HepG2 (cell line): ENCODE measurements around the gene USP24. TPM values are rescaled to one million over a fixed set of nuclear protein-coding genes. Genes with fewer than 3 reads are reported as not detected.

ENCODE experiments used
- ATAC-seq: fragments of 200-7000 bp; cut with Tn5 transposase; 3 replicates; pipeline ENCODE4 v1.9.1; 2020; ENCODE audit warnings: mild to moderate bottlenecking, moderate library complexity
- BruUV-seq: library from RNA; stranded (reverse); fragments of 400-500 nt; replicated peaks from 2 replicates; lab custom pipeline; 2021; lab: Mats Ljungman, UMichigan
- CTCF ChIA-PET: fragments of 300-600 bp; formaldehyde crosslinking; extraction: SDS; loops from one replicate; lab custom pipeline; 2021; ENCODE audit warnings: low total read pairs, inconsistent platforms, low intra/inter-chr PET ratio; lab: Yijun Ruan, JAX
- POLR2A ChIA-PET: fragments of 350-600 bp; sonication (Branson Sonifier 250); formaldehyde crosslinking; loops from one replicate; lab custom pipeline; 2020; ENCODE audit warnings: antibody characterized with exemption, inconsistent platforms; lab: Yijun Ruan, JAX
- DNase-seq: peaks from one replicate; pipeline ENCODE4 v3.0.0-alpha.2; 2015; ENCODE audit warnings: low spot score
- FAIRE-seq: peaks from 3 replicates; lab custom pipeline; 2011; peaks lifted over from hg19 to GRCh38; lab: Jason Lieb, UNC
- H2AFZ ChIP-seq: one replicate; pipeline ENCODE4 v1.6.1; 2011; ENCODE audit warnings: low read length, inconsistent platforms
- H3K27ac ChIP-seq: fragments of 300-600 bp; 3 replicates; pipeline ENCODE4 v1.8.0; 2011; ENCODE audit warnings: mixed run types, mild to moderate bottlenecking, mixed read lengths, low read length, inconsistent platforms; ENCODE audit not compliant: insufficient read depth; ENCODE audit errors: extremely low read length
- H3K27me3 ChIP-seq, 2 experiments: fragments of 200-600 bp in 1 of 2; 2 replicates in 1 of 2; 3 replicates in 1 of 2; pipeline versions ENCODE4 v1.6.0 to v1.8.0; 2011; ENCODE audit warnings: low read length in 2 of 2, mild to moderate bottlenecking in 2 of 2, moderate library complexity in 2 of 2, inconsistent platforms in 1 of 2; ENCODE audit not compliant: insufficient read depth in 2 of 2, control insufficient read depth in 1 of 2
- H3K36me3 ChIP-seq, 2 experiments: fragments of 200-600 bp in 1 of 2; replicated peaks in 1 of 2; 2 replicates in 1 of 2; 3 replicates in 1 of 2; pipeline versions ENCODE4 v1.5.1 to v1.8.0; 2011; ENCODE audit warnings: low read length in 2 of 2, inconsistent platforms in 1 of 2; ENCODE audit not compliant: insufficient read depth in 2 of 2, control insufficient read depth in 1 of 2
- H3K4me1 ChIP-seq: 2 replicates; pipeline ENCODE4 v1.5.1; 2012; ENCODE audit warnings: low read length, inconsistent platforms; ENCODE audit not compliant: insufficient read depth
- H3K4me2 ChIP-seq: 2 replicates; pipeline ENCODE4 v1.6.0; 2011; ENCODE audit warnings: low read depth, low read length, inconsistent platforms
- H3K4me3 ChIP-seq, 3 experiments: fragments of 200-600 bp in 1 of 3; sonication (generic), shearing (Covaris generic) in 1 of 3; replicated peaks in 1 of 3; 2 replicates each; pipeline ENCODE4 v1.5.1; 2011 to 2016; ENCODE audit warnings: low read length in 3 of 3, inconsistent platforms in 2 of 3, low read depth in 2 of 3, mild to moderate bottlenecking in 2 of 3, control low read depth in 1 of 3, mixed read lengths in 1 of 3; ENCODE audit not compliant: insufficient read depth in 1 of 3
- H3K79me2 ChIP-seq: one replicate; pipeline ENCODE4 v1.6.1; 2011; ENCODE audit warnings: low read length, inconsistent platforms; ENCODE audit not compliant: insufficient read depth
- H3K9ac ChIP-seq: 2 replicates; pipeline ENCODE4 v1.6.0; 2011; ENCODE audit warnings: mild to moderate bottlenecking, low read depth, low read length, inconsistent platforms; ENCODE audit not compliant: insufficient read depth
- H3K9me3 ChIP-seq: 2 replicates; pipeline ENCODE4 v1.5.1; 2012; ENCODE audit warnings: mild to moderate bottlenecking, low read length
- H4K20me1 ChIP-seq: 2 replicates; pipeline ENCODE4 v1.6.0; 2011; ENCODE audit warnings: inconsistent platforms, mild to moderate bottlenecking, low read length, moderate library complexity; ENCODE audit not compliant: insufficient read depth
- BORCS8-MEF2B ChIP-seq: sonication (generic); formaldehyde crosslinking; IDR thresholded peaks from 2 replicates; pipeline ENCODE4 v1.8.0; 2022; ENCODE audit warnings: mild to moderate bottlenecking, missing genetic modification reagents
- CEBPB ChIP-seq: IDR thresholded peaks from 2 replicates; pipeline ENCODE4 v1.6.1; 2011; ENCODE audit warnings: low read depth, low read length, improper control_type of control experiment, borderline replicate concordance
- CENPBD1 ChIP-seq: sonication (generic); formaldehyde crosslinking; IDR thresholded peaks from 2 replicates; pipeline ENCODE4 v1.8.0; 2022; ENCODE audit warnings: missing genetic modification reagents, low read depth, mild to moderate bottlenecking, borderline replicate concordance
- CHD2 ChIP-seq: IDR thresholded peaks from 2 replicates; pipeline ENCODE4 v1.6.1; 2011; ENCODE audit warnings: low read depth, low read length, improper control_type of control experiment
- GATAD1 ChIP-seq: IDR thresholded peaks from 2 replicates; pipeline ENCODE4 v1.6.1; 2016; ENCODE audit warnings: missing genetic modification reagents, missing compliant biosample characterization
- GMEB2 ChIP-seq: IDR thresholded peaks from 2 replicates; pipeline ENCODE4 v1.6.1; 2016; ENCODE audit warnings: missing biosample characterization, missing genetic modification reagents, low read depth
- HOXA3 ChIP-seq: sonication (generic); formaldehyde crosslinking; IDR thresholded peaks from 2 replicates; pipeline ENCODE4 v1.5.0; 2020; ENCODE audit warnings: missing genetic modification reagents
- KDM1A ChIP-seq: IDR thresholded peaks from 2 replicates; pipeline ENCODE4 v1.6.1; 2016; ENCODE audit warnings: missing compliant biosample characterization
- KLF13 ChIP-seq: sonication (generic); formaldehyde crosslinking; IDR thresholded peaks from 2 replicates; pipeline ENCODE4 v1.4.0; 2020; ENCODE audit warnings: mild to moderate bottlenecking, missing genetic modification reagents
- KMT2A ChIP-seq: sonication (generic); formaldehyde crosslinking; IDR thresholded peaks from 2 replicates; pipeline ENCODE4 v1.4.0; 2020; ENCODE audit warnings: missing genetic modification reagents
- MEIS1 ChIP-seq: sonication (generic); formaldehyde crosslinking; IDR thresholded peaks from 2 replicates; pipeline ENCODE4 v1.9.0; 2021; ENCODE audit warnings: mild to moderate bottlenecking, missing genetic modification reagents, moderate library complexity, borderline replicate concordance
- MLLT10 ChIP-seq: sonication (generic); formaldehyde crosslinking; IDR thresholded peaks from 2 replicates; pipeline ENCODE4 v1.4.0; 2020; ENCODE audit warnings: missing genetic modification reagents
- MXD4 ChIP-seq: IDR thresholded peaks from 2 replicates; pipeline ENCODE4 v1.6.1; 2016; ENCODE audit warnings: mild to moderate bottlenecking, missing biosample characterization, missing genetic modification reagents
- MYPOP ChIP-seq: sonication (generic); formaldehyde crosslinking; IDR thresholded peaks from 2 replicates; pipeline ENCODE4 v1.8.1; 2023; ENCODE audit warnings: mild to moderate bottlenecking, moderate library complexity, missing genetic modification reagents
- PHF21A ChIP-seq: sonication (generic); formaldehyde crosslinking; IDR thresholded peaks from 2 replicates; pipeline ENCODE4 v1.5.0; 2020; ENCODE audit warnings: mild to moderate bottlenecking, missing genetic modification reagents
- RFX1 ChIP-seq: fragments of 450-650 bp; IDR thresholded peaks from 2 replicates; pipeline ENCODE4 v1.6.1; 2017
- SOX13 ChIP-seq, 3 experiments: fragments of 450-650 bp in 1 of 3; sonication (generic) in 1 of 3; formaldehyde crosslinking in 1 of 3; IDR thresholded peaks in 2 of 3; conservative IDR thresholded peaks in 1 of 3; 2 replicates each; pipeline versions ENCODE4 v1.5.0 to v1.6.1; 2016 to 2020; ENCODE audit warnings: antibody characterized with exemption in 1 of 3, mild to moderate bottlenecking in 1 of 3, missing compliant biosample characterization in 1 of 3, missing genetic modification reagents in 1 of 3, moderate library complexity in 1 of 3
- ZNF574 ChIP-seq: sonication (generic); formaldehyde crosslinking; IDR thresholded peaks from 2 replicates; pipeline ENCODE4 v1.4.0; 2020; ENCODE audit warnings: missing genetic modification reagents
- ZNF780A ChIP-seq: sonication (generic); formaldehyde crosslinking; IDR thresholded peaks from 2 replicates; pipeline ENCODE4 v1.8.0; 2022; ENCODE audit warnings: mild to moderate bottlenecking, missing genetic modification reagents, moderate library complexity
- ZNF839 ChIP-seq: sonication (generic); formaldehyde crosslinking; IDR thresholded peaks from 2 replicates; pipeline ENCODE4 v1.4.0; 2020; ENCODE audit warnings: missing genetic modification reagents, mild to moderate bottlenecking, borderline replicate concordance
- WGBS: methylation state at CpG from one replicate; pipeline ENCODE4 v1.1.6; 2017; ENCODE audit warnings: low lambda C conversion rate; 5-methylcytosine and 5-hydroxymethylcytosine counted together
- in situ Hi-C: cut with HindIII; loops from 2 replicates; pipeline ENCODE4 v1.10.0; 2017; ENCODE audit warnings: low pct_unique_long_range_greater_than_20kb; ENCODE audit not compliant: extremely low pct_ligation_motif_present
- intact Hi-C: fragments of 100-400 bp; cut with micrococcal nuclease; formaldehyde crosslinking; loops from one replicate; pipeline ENCODE4 v1.10.0; 2022; ENCODE audit not compliant: unreplicated experiment
- polyA plus RNA-seq, 8 experiments: library from polyadenylated mRNA; depleted of rRNA in 3 of 8; stranded (reverse) in 7 of 8; unstranded in 1 of 8; fragments of >200 nt; fragmentation: Illumina TruSeq in 4 of 8; extraction: Trizol in 4 of 8; gene quantifications; 2 replicates each; pipeline versions ENCODE4 v1.2.1 to v1.2.3, GENCODE V29; 2011 to 2016; ENCODE audit warnings: low read depth in 4 of 8, missing spikeins in 1 of 8, mixed read lengths in 1 of 8; ENCODE audit not compliant: insufficient read depth in 1 of 8
- total RNA-seq, 5 experiments: library from RNA; depleted of rRNA; stranded (reverse); fragments of >200 nt; fragmentation: Illumina TruSeq; extraction: Trizol; gene quantifications; 2 replicates each; pipeline ENCODE4 v1.2.3, GENCODE V29; 2016; ENCODE audit warnings: low read depth in 1 of 5

The USP24 gene
- total and polyA plus RNA-seq, 2 of the 13 experiments (the other 11 are each of a cell fraction or from before 2014, with no cell fraction given) = 18.8 to 47.6 TPM

GRCh38 chr1:55076356-55076755 lies 138.8 kb downstream of the USP24 start:
- Histone ChIP-seq H3K9ac (no peak overlapping the region), H3K79me2 (no peaks in the 10 kb centered on the region), H3K27me3 (no peaks in the 10 kb centered on the region), H3K27ac (no peak overlapping the region), H2AFZ (no peak overlapping the region), H3K4me1 (peaks cover 9% of the 10 kb centered on the region), H3K9me3 (no peaks in the 10 kb centered on the region), H3K4me2 (no peak overlapping the region), H4K20me1 (no peaks in the 10 kb centered on the region), H3K4me3 (no peak overlapping the region), H3K36me3 (peaks cover 36 to 80% of the 10 kb centered on the region in 2 experiments)
- CTCF ChIA-PET = no interaction called here
- no TSS peak for BruUV-seq
- POLR2A ChIA-PET = no interaction called here
- in situ Hi-C loops (no loop called here), intact Hi-C loops (loop anchor here (10.0 kb wide), 1 partner anchor 198 kb away; no protein-coding TSS in a partner anchor)
- no peak for TF ChIP-seq RFX1
- no peak for TF ChIP-seq MEIS1 (CRISPR knock-in tag)
- no peak for TF ChIP-seq ZNF839 (CRISPR knock-in tag)
- TF ChIP-seq BORCS8-MEF2B (CRISPR knock-in tag) = no peak
- TF ChIP-seq CEBPB = no peak
- no peak for TF ChIP-seq MLLT10 (CRISPR knock-in tag)
- no peak for TF ChIP-seq KMT2A
- no peak for TF ChIP-seq CHD2
- TF ChIP-seq CENPBD1 (CRISPR knock-in tag) = no peak
- TF ChIP-seq SOX13 (IDR thresholded peaks at IDR 0.05) = no peak
- TF ChIP-seq SOX13 (CRISPR knock-in tag; conservative IDR thresholded peaks at IDR 0.05 in 1 of 2, IDR thresholded peaks at IDR 0.05 in 1 of 2) = no peak
- no peak for TF ChIP-seq GMEB2 (CRISPR knock-in tag)
- no peak for TF ChIP-seq MYPOP (CRISPR knock-in tag)
- TF ChIP-seq ZNF574 = no peak
- TF ChIP-seq MXD4 (CRISPR knock-in tag) = no peak
- no peak for TF ChIP-seq ZNF780A
- no peak for TF ChIP-seq KDM1A (CRISPR knock-in tag)
- no peak for TF ChIP-seq PHF21A (CRISPR knock-in tag)
- no peak for TF ChIP-seq GATAD1 (CRISPR knock-in tag)
- TF ChIP-seq HOXA3 (CRISPR knock-in tag) = no peak
- no peak for TF ChIP-seq KLF13 (CRISPR knock-in tag)
- ATAC-seq (no peak), DNase-seq (no peak), FAIRE-seq (no peak)
- WGBS = 100% methylated on average over 1 of the region's 1 CpG
